ENCODE measurements around the gene SLC39A1. TPM values are rescaled to one million over a fixed set of nuclear protein-coding genes. Genes with fewer than 3 reads are reported as not detected.
A peak's percentile ranks its signal among the peaks of the same experiment; 100 is the strongest.
"Not testable (repeated sequence)": the region's sequence is repeated elsewhere in the genome, so short reads cannot be mapped to it uniquely, and the experiment has no call there.

Gene SLC39A1
- total RNA-seq, 4 donors from 2014 or later = 37.1 to 63.2 (median 47.9) TPM

GRCh38 chr1:153916297-153916696 lies 47.0 kb downstream of the SLC39A1 start:
- intact Hi-C loops (cut with DNase I; ENCODE audit: low total_unique reads) = no loop called here

GRCh38 chr1:153912349-153912748 lies 51.0 kb downstream of the SLC39A1 start:
- ATAC-seq = no peak
- Histone ChIP-seq H3K4me3 (no peak overlapping the region), H3K27ac (no peak overlapping the region), H3K27me3 (no peaks in the 10 kb centered on the region), H3K4me1 (peaks cover 9 to 14% of the 10 kb centered on the region in 2 donors), H3K9me3 (no peaks in the 10 kb centered on the region), H3K36me3 (no peaks in the 10 kb centered on the region)
- intact Hi-C loops (cut with DNase I; ENCODE audit: low total_unique reads) = no loop called here
- TF ChIP-seq CTCF (IDR thresholded peaks at IDR 0.05 in 4 of 5, conservative IDR thresholded peaks at IDR 0.05 in 1 of 5) (no peak), POLR2A (IDR thresholded peaks at IDR 0.05) (no peak)
- DNase-seq = no peak
- in situ Hi-C loops (cut with MboI; ENCODE audit: low sequenced_read_pairs in 4 of 4) = loop anchor here in 3 of 4 donors (25.0 kb wide), 1 partner anchor 100 kb away; no protein-coding TSS in a partner anchor

More at GRCh38 chr1:153916297-153916696, 47.0 kb downstream of the SLC39A1 start:
- Histone ChIP-seq H3K27me3 (no peaks in the 10 kb centered on the region), H3K9me3 (no peaks in the 10 kb centered on the region), H3K4me1 (peaks cover 45 to 52% of the 10 kb centered on the region in 2 donors), H3K27ac (peak overlapping the region in 1 of 4 donors; percentile 7), H3K4me3 (no peak overlapping the region), H3K36me3 (no peaks in the 10 kb centered on the region)
- ATAC-seq (no peak), DNase-seq (no peak)
- in situ Hi-C loops (cut with MboI; ENCODE audit: low sequenced_read_pairs in 4 of 4) = loop anchor here in 3 of 4 donors (25.0 kb wide), 1 partner anchor 104 kb away; no protein-coding TSS in a partner anchor
- TF ChIP-seq POLR2A (IDR thresholded peaks at IDR 0.05) (no peak), CTCF (IDR thresholded peaks at IDR 0.05 in 4 of 5, conservative IDR thresholded peaks at IDR 0.05 in 1 of 5) (no peak)

- peaks cover 0 to 11% of the 10 kb centered on the region in 2 donors for H3K4me1 ChIP-seq
- in situ Hi-C loops (cut with MboI; ENCODE audit: low sequenced_read_pairs in 4 of 4) = loop anchor here in 3 of 4 donors (25.0 kb wide), 1 partner anchor 98 kb away; no protein-coding TSS in a partner anchor
- intact Hi-C loops (cut with DNase I; ENCODE audit: low total_unique reads); H3K4me3 ChIP-seq; ATAC-seq; H3K27ac ChIP-seq; DNase-seq; H3K9me3 ChIP-seq; H3K36me3 ChIP-seq; H3K27me3 ChIP-seq: not testable (repeated sequence)
Observed at GRCh38 chr1:153910560-153910959, 52.8 kb downstream of the SLC39A1 start.

Small RNAs within 50 kb of the gene (microRNA-seq; reads per million reads assigned to microRNA genes)
- 0 to 1.2 reads per million in 2 donors for gene MIR6737 (ENCODE audit: borderline replicate concordance in 2 of 2)

Other genes with a start within 250 kb of the SLC39A1 start
- 10 to 100 TPM; 16.1 to 28.0 (median 19.9) TPM for gene INTS3, start 235.5 kb downstream of the SLC39A1 start, total RNA-seq
- 1 to 10 TPM; 2.3 to 7.9 (median 3.7) TPM for gene SLC27A3, start 188.1 kb downstream of the SLC39A1 start, total RNA-seq
- gene GATAD2B, start 40.6 kb downstream of the SLC39A1 start, total RNA-seq = 10 to 100 TPM; 22.0 to 40.7 (median 28.1) TPM
- 10 to 100 TPM; 38.0 to 45.8 (median 40.1) TPM for gene DENND4B, start 16.8 kb downstream of the SLC39A1 start, total RNA-seq
- gene CRTC2, start 4.9 kb downstream of the SLC39A1 start, total RNA-seq = 10 to 100 TPM; 17.4 to 27.1 (median 23.3) TPM
- 1 to 10 TPM; 4.5 to 7.9 (median 5.7) TPM for gene CREB3L4, start 4.4 kb upstream of the SLC39A1 start, total RNA-seq
- 100 to 1,000 TPM; 157 to 309 (median 259) TPM for gene JTB, start 14.1 kb upstream of the SLC39A1 start, total RNA-seq
- 10 to 100 TPM in 1 of 4 donors, 1 to 10 TPM in 3; 6.4 to 12.3 (median 9.1) TPM for gene RAB13, start 22.8 kb upstream of the SLC39A1 start, total RNA-seq
- gene RPS27, start 27.2 kb upstream of the SLC39A1 start, total RNA-seq = 1,000 to 10,000 TPM; 1,269 to 1,948 (median 1,828) TPM
- gene NUP210L, start 191.5 kb upstream of the SLC39A1 start, total RNA-seq = under 1 TPM in 3 of 4 donors, not detected in 1; 0.07 to 0.24 (median 0.10) TPM
- gene TPM3, start 228.6 kb upstream of the SLC39A1 start, total RNA-seq = 1,000 to 10,000 TPM; 1,776 to 3,699 (median 2,786) TPM
- gene CFAP141, start 242.8 kb upstream of the SLC39A1 start, total RNA-seq = not detected

Measured in gastrocnemius medialis (tissue), 4 donors.